Stimulated activated CD8-positive, alpha-beta memory T cell treated with anti-CD3 and anti-CD28 coated beads, Interleukin-2, amount 100 ng/mL, for 48 hours (primary cell): ENCODE results near the gene LBR.
"Not testable (repeated sequence)": the region's sequence is repeated elsewhere in the genome, so short reads cannot be mapped to it uniquely, and the experiment has no call there.

Experiments
- DNase-seq, 2 donors: peaks; one replicate each; pipeline ENCODE4 v3.0.0-alpha.2; 2020; ENCODE audit warnings: low read depth in 2 of 2

The LBR gene

GRCh38 chr1:225422795-225423517 lies 4.9 kb downstream of the LBR start:
- no peak for DNase-seq

GRCh38 chr1:225422031-225422605 lies 5.7 kb downstream of the LBR start:
- no peak for DNase-seq

GRCh38 chr1:225418598-225418997 lies 9.2 kb downstream of the LBR start:
- DNase-seq: no peak

GRCh38 chr1:225418059-225418458 lies 9.8 kb downstream of the LBR start:
- no peak for DNase-seq

- no peak for DNase-seq
These were observed 11.7 kb downstream of the LBR start for GRCh38 chr1:225415967-225416745.

- DNase-seq: no peak
These were observed 12.5 kb downstream of the LBR start for GRCh38 chr1:225415307-225415706.

- no peak for DNase-seq
These were observed 14.0 kb downstream of the LBR start for GRCh38 chr1:225413708-225414375.

GRCh38 chr1:225412803-225413351 lies 15.0 kb downstream of the LBR start:
- no peak for DNase-seq

- no peak for DNase-seq
These were observed 15.5 kb downstream of the LBR start for GRCh38 chr1:225412321-225412720.

GRCh38 chr1:225410036-225410435 lies 17.8 kb downstream of the LBR start:
- DNase-seq: no peak

GRCh38 chr1:225409051-225409450 lies 18.8 kb downstream of the LBR start:
- DNase-seq: no peak

- no peak for DNase-seq
These were observed 19.6 kb downstream of the LBR start for GRCh38 chr1:225408249-225408648.

GRCh38 chr1:225407755-225408154 lies 20.1 kb downstream of the LBR start:
- DNase-seq: no peak

- DNase-seq: no peak
These were observed 20.7 kb downstream of the LBR start for GRCh38 chr1:225406976-225407725.

GRCh38 chr1:225400968-225401367 lies 26.9 kb downstream of the LBR start:
- DNase-seq: no peak

GRCh38 chr1:225396357-225396756 lies 31.5 kb downstream of the LBR start:
- DNase-seq: no peak

GRCh38 chr1:225389843-225390242 lies 38.0 kb downstream of the LBR start:
- no peak for DNase-seq

GRCh38 chr1:225388372-225388771 lies 39.5 kb downstream of the LBR start:
- DNase-seq: no peak

- DNase-seq: not testable (repeated sequence)
These were observed 41.0 kb downstream of the LBR start for GRCh38 chr1:225386860-225387259.

- DNase-seq: no peak
These were observed 47.1 kb downstream of the LBR start for GRCh38 chr1:225380691-225381090.

GRCh38 chr1:225378880-225379279 lies 49.0 kb downstream of the LBR start:
- DNase-seq: no peak
